Activated T-cell treated with anti-CD3 and anti-CD28 coated beads for 1 hour (primary cell): ENCODE data around the gene GPR107.

ENCODE experiments used
- DNase-seq: peaks from one replicate; pipeline ENCODE4 v3.0.0-alpha.2; 2020; ENCODE audit warnings: low read depth

Gene GPR107

GRCh38 chr9:130183133-130183762, 129.5 kb downstream of the GPR107 start:
- DNase-seq = no peak

- DNase-seq = no peak
These were observed 131.3 kb downstream of the GPR107 start for GRCh38 chr9:130185017-130185416.

- DNase-seq = no peak
These were observed 131.9 kb downstream of the GPR107 start for GRCh38 chr9:130185490-130186031.

GRCh38 chr9:130186051-130186450, 132.3 kb downstream of the GPR107 start:
- no peak for DNase-seq

GRCh38 chr9:130186839-130187522, 133.3 kb downstream of the GPR107 start:
- no peak for DNase-seq

GRCh38 chr9:130187523-130187846, 133.8 kb downstream of the GPR107 start:
- DNase-seq = no peak

- no peak for DNase-seq
These were observed 135.3 kb downstream of the GPR107 start for GRCh38 chr9:130188860-130189481.
